Tracheal epithelial cell (primary cell): ENCODE measurements around the gene TTPAL. TPM values are rescaled to one million over a fixed set of nuclear protein-coding genes. Genes with fewer than 3 reads are reported as not detected.

ENCODE experiments used
- total RNA-seq: library from RNA; depleted of rRNA; stranded (reverse); fragments of >200 nt; gene quantifications from 2 replicates; pipeline ENCODE4 v1.2.1, GENCODE V29; 2014

Gene TTPAL
- 14.1 and 20.2 TPM in 2 replicates for total RNA-seq

GRCh38 chr20:44475694-44476560 lies at the start of gene TTPAL:
Gene TTPAL, plus strand, starts transcription at chr20:44475874. Its CDS starts 4,126 bp downstream, at chr20:44480000.

GRCh38 chr20:44521484-44522481 lies 46.1 kb downstream of the TTPAL start, which contains the start of gene SERINC3:
Gene SERINC3, minus strand, starts transcription at chr20:44522070. Its CDS starts 119 bp downstream, at chr20:44521951.

Other genes with a start within 250 kb of the TTPAL start
- gene GDAP1L1, start 228.6 kb upstream of the TTPAL start, total RNA-seq = not detected in 2 replicates
- 3.4 and 4.5 TPM in 2 replicates for gene FITM2, start 164.7 kb upstream of the TTPAL start, total RNA-seq
- not detected in 2 replicates for gene R3HDML, start 138.8 kb upstream of the TTPAL start, total RNA-seq
- gene HNF4A, start 120.2 kb upstream of the TTPAL start, total RNA-seq = under 0.01 TPM in 1 of 2 replicates, not detected in the other
- 99.0 and 119 TPM in 2 replicates for gene SERINC3, start 46.2 kb downstream of the TTPAL start, total RNA-seq
- gene PKIG, start 106.7 kb downstream of the TTPAL start, total RNA-seq = 12.4 and 21.0 TPM in 2 replicates
- gene ADA, start 175.8 kb downstream of the TTPAL start, total RNA-seq = 5.3 and 21.9 TPM in 2 replicates
- not detected in 2 replicates for gene CCN5, start 239.5 kb downstream of the TTPAL start, total RNA-seq